Nephron (organoid): Measurements from ENCODE around the gene CDH5.

Experiments
- H3K27ac Mint-ChIP-seq, 3 experiments: 2 replicates each; pipeline ENCODE4 v1.8.0; 2020; ENCODE audit warnings: mixed read lengths in 3 of 3, mild to moderate bottlenecking in 2 of 3, moderate library complexity in 1 of 3
- H3K27me3 Mint-ChIP-seq: 2 replicates; pipeline ENCODE4 v1.8.0; 2021; ENCODE audit warnings: low read depth, mild to moderate bottlenecking, moderate library complexity, mixed read lengths
- H3K36me3 Mint-ChIP-seq: 2 replicates; pipeline ENCODE4 v1.8.0; 2020; ENCODE audit warnings: low read depth, mixed read lengths
- H3K4me1 Mint-ChIP-seq: 2 replicates; pipeline ENCODE4 v1.8.0; 2020; ENCODE audit warnings: mixed read lengths
- H3K4me3 Mint-ChIP-seq, 3 experiments: 2 replicates each; pipeline ENCODE4 v1.8.0; 2020; ENCODE audit warnings: mild to moderate bottlenecking in 3 of 3, mixed read lengths in 3 of 3, moderate library complexity in 2 of 3
- H3K9me3 Mint-ChIP-seq: 2 replicates; pipeline ENCODE4 v1.8.0; 2020; ENCODE audit warnings: mixed read lengths
- CTCF ChIP-seq, 3 experiments: fragments of 200-600 bp; sonication (generic); IDR thresholded peaks; one replicate each; pipeline ENCODE4 v1.5.0; 2021; ENCODE audit warnings: antibody characterized with exemption in 3 of 3; ENCODE audit not compliant: unreplicated experiment in 3 of 3

The CDH5 gene

GRCh38 chr16:66375451-66375850 lies 9.0 kb downstream of the CDH5 start:
- Mint-ChIP-seq H3K27ac (no peak overlapping the region), H3K27me3 (no peaks in the 10 kb centered on the region), H3K9me3 (peaks cover 5% of the 10 kb centered on the region), H3K4me3 (no peak overlapping the region), H3K4me1 (peaks cover 5% of the 10 kb centered on the region), H3K36me3 (no peaks in the 10 kb centered on the region)
- TF ChIP-seq CTCF (IDR thresholded peaks at IDR 0.05; ENCODE audit: unreplicated experiment in 3 of 3): no peak

DNA sequence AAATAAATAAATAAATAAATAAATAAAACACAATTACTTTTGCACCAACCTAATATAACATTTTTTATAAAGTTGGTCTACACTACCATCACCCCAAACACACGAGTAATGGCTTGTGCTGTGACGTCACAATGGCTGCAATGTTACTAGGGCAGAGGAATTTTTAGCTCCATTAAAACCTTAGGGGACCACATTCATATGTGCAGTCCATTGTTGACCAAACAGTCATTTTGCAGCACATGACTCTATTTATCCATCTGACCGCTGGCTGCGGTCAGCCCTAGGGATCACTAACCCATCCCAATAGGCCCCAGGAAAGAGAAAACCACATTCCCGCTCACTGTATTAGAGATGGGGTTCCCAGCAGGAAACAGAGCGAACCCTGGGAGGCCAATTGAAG lies 9.6 kb downstream of the CDH5 start:
- Mint-ChIP-seq H3K36me3 (no peaks in the 10 kb centered on the region), H3K27ac (no peak overlapping the region), H3K27me3 (no peaks in the 10 kb centered on the region), H3K4me3 (no peak overlapping the region), H3K4me1 (peaks cover 5% of the 10 kb centered on the region), H3K9me3 (peaks cover 7% of the 10 kb centered on the region)
- TF ChIP-seq CTCF (IDR thresholded peaks at IDR 0.05; ENCODE audit: unreplicated experiment in 3 of 3): no peak

DNA sequence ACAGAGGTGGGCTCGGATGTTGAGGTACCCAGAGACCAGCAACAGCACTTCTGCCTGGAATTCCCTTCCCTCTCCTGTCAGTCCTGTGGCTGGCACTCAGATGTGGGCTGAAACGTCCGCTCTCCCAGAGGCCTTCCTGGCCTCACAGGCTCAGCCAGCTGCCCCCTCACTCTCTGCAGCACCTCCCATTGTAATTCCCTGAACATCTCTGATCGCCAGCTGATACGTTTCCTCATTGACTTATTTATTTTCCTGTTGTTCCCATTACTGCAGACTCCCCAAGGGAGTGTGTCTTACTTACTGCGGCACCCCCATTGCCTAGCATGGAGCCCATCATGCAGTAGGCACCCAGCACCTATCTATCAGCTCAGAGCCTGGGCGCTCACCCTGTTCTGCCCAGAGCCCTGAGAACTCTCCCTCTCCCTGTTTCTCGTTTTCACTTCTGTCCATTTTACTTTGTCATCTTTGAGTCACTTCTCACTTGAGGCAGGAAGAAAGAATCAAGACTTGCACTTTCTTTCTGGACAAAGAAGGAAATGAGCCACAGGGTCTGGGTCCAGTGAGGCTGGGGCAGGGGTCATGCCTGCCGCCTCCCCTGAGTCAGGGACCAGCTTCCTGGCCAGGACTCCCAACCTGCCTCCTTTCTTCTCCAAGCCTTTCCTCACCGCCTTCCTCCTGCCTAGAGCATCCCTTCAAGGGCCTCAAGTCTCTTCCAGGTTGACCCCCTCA lies 10.2 kb downstream of the CDH5 start:
- no peaks in the 10 kb centered on the region for H3K36me3 Mint-ChIP-seq
- H3K27ac Mint-ChIP-seq: no peak overlapping the region
- no peak overlapping the region for H3K4me3 Mint-ChIP-seq
- TF ChIP-seq CTCF (IDR thresholded peaks at IDR 0.05; ENCODE audit: unreplicated experiment in 3 of 3): no peak
- H3K4me1 Mint-ChIP-seq: peaks cover 5% of the 10 kb centered on the region
- H3K27me3 Mint-ChIP-seq: no peaks in the 10 kb centered on the region
- H3K9me3 Mint-ChIP-seq: peaks cover 7% of the 10 kb centered on the region

GRCh38 chr16:66377324-66377723 lies 10.8 kb downstream of the CDH5 start:
- no peaks in the 10 kb centered on the region for H3K27me3 Mint-ChIP-seq

DNA sequence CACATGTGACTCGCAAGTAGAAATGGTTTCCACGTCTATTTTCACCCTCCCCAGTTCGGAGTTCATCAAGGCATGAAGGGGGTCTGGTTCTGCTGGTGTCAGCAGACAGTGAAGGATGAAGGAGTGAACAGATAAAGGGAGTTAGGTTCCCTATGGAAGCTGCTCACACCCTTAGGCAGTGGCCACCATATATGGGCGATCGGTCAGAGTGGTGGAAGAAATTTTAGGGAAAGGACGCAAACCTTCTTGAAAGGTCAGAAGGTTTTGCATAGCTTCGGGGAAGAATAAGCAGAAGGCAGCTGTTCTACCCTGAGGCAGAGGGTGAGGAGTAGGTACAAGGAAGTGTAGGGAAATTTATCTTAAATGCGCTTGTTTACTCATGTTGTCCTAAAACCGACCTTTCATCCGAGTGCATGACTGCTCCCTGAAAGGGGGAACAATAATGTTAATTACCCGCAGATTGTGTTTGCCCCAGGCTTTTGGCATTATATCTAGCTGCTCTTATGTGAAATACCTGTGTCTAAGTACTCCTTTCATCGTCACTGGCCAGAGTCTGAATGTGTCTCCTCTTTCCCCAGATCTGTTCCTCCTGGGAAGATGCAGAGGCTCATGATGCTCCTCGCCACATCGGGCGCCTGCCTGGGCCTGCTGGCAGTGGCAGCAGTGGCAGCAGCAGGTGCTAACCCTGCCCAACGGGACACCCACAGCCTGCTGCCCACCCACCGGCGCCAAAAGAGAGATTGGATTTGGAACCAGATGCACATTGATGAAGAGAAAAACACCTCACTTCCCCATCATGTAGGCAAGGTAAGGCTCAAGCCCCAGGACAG lies 12.5 kb downstream of the CDH5 start:
- H3K27ac Mint-ChIP-seq: no peak overlapping the region
- H3K4me3 Mint-ChIP-seq: no peak overlapping the region
- peaks cover 7% of the 10 kb centered on the region for H3K9me3 Mint-ChIP-seq
- no peaks in the 10 kb centered on the region for H3K36me3 Mint-ChIP-seq
- no peak for TF ChIP-seq CTCF (IDR thresholded peaks at IDR 0.05; ENCODE audit: unreplicated experiment in 3 of 3)
- peaks cover 15% of the 10 kb centered on the region for H3K4me1 Mint-ChIP-seq
- H3K27me3 Mint-ChIP-seq: no peaks in the 10 kb centered on the region

More at GRCh38 chr16:66377324-66377723, 10.8 kb downstream of the CDH5 start:
- H3K4me3 Mint-ChIP-seq: no peak overlapping the region
- H3K9me3 Mint-ChIP-seq: peaks cover 7% of the 10 kb centered on the region
- H3K4me1 Mint-ChIP-seq: peaks cover 5% of the 10 kb centered on the region
- no peak overlapping the region for H3K27ac Mint-ChIP-seq
- TF ChIP-seq CTCF (IDR thresholded peaks at IDR 0.05; ENCODE audit: unreplicated experiment in 3 of 3): no peak
- H3K36me3 Mint-ChIP-seq: no peaks in the 10 kb centered on the region
